ENCODE data around the gene ATF3. TPM values are rescaled to one million over a fixed set of nuclear protein-coding genes. Genes with fewer than 3 reads are reported as not detected.

The ATF3 gene
- total RNA-seq, 1 experiment from 2014 or later = 13.0 TPM

- TF ChIP-seq, protein P1, sequence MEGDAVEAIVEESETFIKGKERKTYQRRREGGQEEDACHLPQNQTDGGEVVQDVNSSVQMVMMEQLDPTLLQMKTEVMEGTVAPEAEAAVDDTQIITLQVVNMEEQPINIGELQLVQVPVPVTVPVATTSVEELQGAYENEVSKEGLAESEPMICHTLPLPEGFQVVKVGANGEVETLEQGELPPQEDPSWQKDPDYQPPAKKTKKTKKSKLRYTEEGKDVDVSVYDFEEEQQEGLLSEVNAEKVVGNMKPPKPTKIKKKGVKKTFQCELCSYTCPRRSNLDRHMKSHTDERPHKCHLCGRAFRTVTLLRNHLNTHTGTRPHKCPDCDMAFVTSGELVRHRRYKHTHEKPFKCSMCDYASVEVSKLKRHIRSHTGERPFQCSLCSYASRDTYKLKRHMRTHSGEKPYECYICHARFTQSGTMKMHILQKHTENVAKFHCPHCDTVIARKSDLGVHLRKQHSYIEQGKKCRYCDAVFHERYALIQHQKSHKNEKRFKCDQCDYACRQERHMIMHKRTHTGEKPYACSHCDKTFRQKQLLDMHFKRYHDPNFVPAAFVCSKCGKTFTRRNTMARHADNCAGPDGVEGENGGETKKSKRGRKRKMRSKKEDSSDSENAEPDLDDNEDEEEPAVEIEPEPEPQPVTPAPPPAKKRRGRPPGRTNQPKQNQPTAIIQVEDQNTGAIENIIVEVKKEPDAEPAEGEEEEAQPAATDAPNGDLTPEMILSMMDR (IDR thresholded peaks at IDR 0.05; ENCODE audit: unreplicated experiment) = no peak
- H3K9me3 Mint-ChIP-seq (ENCODE audit: low read depth, unreplicated experiment) = no peaks in the 10 kb centered on the region
- intact Hi-C loops (cut with micrococcal nuclease; ENCODE audit: unreplicated experiment) = loop anchor here (2.0 kb wide), 1 partner anchor 110 kb away; no protein-coding TSS in a partner anchor
- BruUV-seq (replicated peaks) = TSS peak; percentile 99
- CTCF ChIA-PET = interaction anchor here (1.0 to 1.7 kb wide), 5 partner anchors 12 to 562 kb away, joined by 3 to 16 read pairs (median 3); partner anchors contain the start of genes ATF3, DTL and INTS7
- H3K27ac Mint-ChIP-seq (ENCODE audit: unreplicated experiment) = peak overlapping the region; percentile 87
- DNase-seq = no peak
- peak overlapping the region; percentile 28 for H3K4me3 Mint-ChIP-seq (ENCODE audit: low read depth, unreplicated experiment)
- H3K4me1 Mint-ChIP-seq (ENCODE audit: low read depth, unreplicated experiment) = peaks cover 25% of the 10 kb centered on the region
- peaks cover 12% of the 10 kb centered on the region for H3K36me3 Mint-ChIP-seq (ENCODE audit: insufficient read depth, unreplicated experiment)
- H3K27me3 Mint-ChIP-seq (ENCODE audit: unreplicated experiment) = peaks cover 34% of the 10 kb centered on the region
Measured at GRCh38 chr1:212596798-212597197, 11.8 kb upstream of the ATF3 start.

GRCh38 chr1:212597487-212597886 lies 11.1 kb upstream of the ATF3 start:
- CTCF ChIA-PET = interaction anchor here (1.7 kb wide), 1 partner anchor 99 kb away, joined by 3 read pairs; no protein-coding TSS in a partner anchor
- no TSS peak for BruUV-seq (replicated peaks)
- H3K9me3 Mint-ChIP-seq (ENCODE audit: low read depth, unreplicated experiment) = no peaks in the 10 kb centered on the region

GRCh38 chr1:212600071-212600915 lies 8.3 kb upstream of the ATF3 start:
- Mint-ChIP-seq H3K36me3 (ENCODE audit: insufficient read depth, unreplicated experiment) (peaks cover 12% of the 10 kb centered on the region), H3K27me3 (ENCODE audit: unreplicated experiment) (peaks cover 69% of the 10 kb centered on the region), H3K4me3 (ENCODE audit: low read depth, unreplicated experiment) (no peak overlapping the region), H3K9me3 (ENCODE audit: low read depth, unreplicated experiment) (no peaks in the 10 kb centered on the region), H3K4me1 (ENCODE audit: low read depth, unreplicated experiment) (peaks cover 25% of the 10 kb centered on the region), H3K27ac (ENCODE audit: unreplicated experiment) (no peak overlapping the region)
- no TSS peak for BruUV-seq (replicated peaks)
- CTCF ChIA-PET = no interaction called here
- no peak for DNase-seq
- intact Hi-C loops (cut with micrococcal nuclease; ENCODE audit: unreplicated experiment) = no loop called here
- TF ChIP-seq, protein P1 (IDR thresholded peaks at IDR 0.05; ENCODE audit: unreplicated experiment) = no peak

More at GRCh38 chr1:212597487-212597886, 11.1 kb upstream of the ATF3 start:
- DNase-seq = no peak
- Mint-ChIP-seq H3K4me3 (ENCODE audit: low read depth, unreplicated experiment) (no peak overlapping the region), H3K4me1 (ENCODE audit: low read depth, unreplicated experiment) (peaks cover 25% of the 10 kb centered on the region), H3K27me3 (ENCODE audit: unreplicated experiment) (peaks cover 41% of the 10 kb centered on the region), H3K36me3 (ENCODE audit: insufficient read depth, unreplicated experiment) (peaks cover 12% of the 10 kb centered on the region), H3K27ac (ENCODE audit: unreplicated experiment) (peak overlapping the region; percentile 87)
- intact Hi-C loops (cut with micrococcal nuclease; ENCODE audit: unreplicated experiment) = loop anchor here (2.0 kb wide), 1 partner anchor 111 kb away; no protein-coding TSS in a partner anchor
- TF ChIP-seq, protein P1 (IDR thresholded peaks at IDR 0.05; ENCODE audit: unreplicated experiment) = no peak

- H3K9me3 Mint-ChIP-seq (ENCODE audit: low read depth, unreplicated experiment) = no peaks in the 10 kb centered on the region
- no TSS peak for BruUV-seq (replicated peaks)
- no peak overlapping the region for H3K27ac Mint-ChIP-seq (ENCODE audit: unreplicated experiment)
- H3K4me1 Mint-ChIP-seq (ENCODE audit: low read depth, unreplicated experiment) = peaks cover 18% of the 10 kb centered on the region
- intact Hi-C loops (cut with micrococcal nuclease; ENCODE audit: unreplicated experiment) = no loop called here
- DNase-seq = no peak
- H3K4me3 Mint-ChIP-seq (ENCODE audit: low read depth, unreplicated experiment) = no peak overlapping the region
- H3K27me3 Mint-ChIP-seq (ENCODE audit: unreplicated experiment) = peaks cover 76% of the 10 kb centered on the region
- TF ChIP-seq, protein P1 (IDR thresholded peaks at IDR 0.05; ENCODE audit: unreplicated experiment) = no peak
- H3K36me3 Mint-ChIP-seq (ENCODE audit: insufficient read depth, unreplicated experiment) = peaks cover 6% of the 10 kb centered on the region
- CTCF ChIA-PET = no interaction called here
Measured at GRCh38 chr1:212600980-212601379, 7.6 kb upstream of the ATF3 start.
